Left colon (tissue), 2 donors: ENCODE data around the gene MSMB. TPM values are rescaled to one million over a fixed set of nuclear protein-coding genes. Genes with fewer than 3 reads are reported as not detected.
"Not testable (repeated sequence)": the region's sequence is repeated elsewhere in the genome, so short reads cannot be mapped to it uniquely, and the experiment has no call there.

Source experiments
- ATAC-seq: fragments of 200-7000 bp; cut with Tn5 transposase; one replicate; pipeline ENCODE4 v1.9.1; 2020; ENCODE audit warnings: mild to moderate bottlenecking, moderate library complexity
- DNase-seq, 2 donors: peaks; one replicate each; pipeline ENCODE4 v3.0.0-alpha.2; 2020
- intact Hi-C, 2 donors: fragments of 100-400 bp; cut with DNase I in 1 of 2; cut with micrococcal nuclease in 1 of 2; formaldehyde crosslinking; loops; one replicate each; pipeline versions ENCODE4 v1.11.2 to v1.14.0; 2022; cut with DNase I, micrococcal nuclease
- total RNA-seq, 2 donors: library from RNA; stranded (reverse); fragmentation: NEBNext Ultra II Directional; extraction: Animal tissue kit (Norgen Biotek cat#: 25700); gene quantifications; one replicate each; pipeline ENCODE4 v1.2.1, GENCODE V29; 2021
- donor health status: DM: no; HTN: no; CAD: no.
- donor health status: DM: yes; HTN: yes; CAD: no.

Gene MSMB
- total RNA-seq, 2 donors from 2014 or later, result not detected

- intact Hi-C loops, result no loop called here
- ATAC-seq (no peak), DNase-seq (no peak)
These were observed 27.5 kb downstream of the MSMB start for GRCh38 chr10:46018453-46019176.

- intact Hi-C loops, result no loop called here
- no peak for DNase-seq
These were observed 28.3 kb downstream of the MSMB start for GRCh38 chr10:46017733-46018132.

GRCh38 chr10:46016811-46017210 lies 29.3 kb downstream of the MSMB start:
- intact Hi-C loops, result no loop called here
- ATAC-seq (no peak), DNase-seq (no peak)

More at GRCh38 chr10:46017733-46018132, 28.3 kb downstream of the MSMB start:
- no peak for ATAC-seq

GRCh38 chr10:46016190-46016589 lies 29.9 kb downstream of the MSMB start:
- DNase-seq (no peak), ATAC-seq (no peak)
- intact Hi-C loops, result no loop called here

GRCh38 chr10:46014683-46015405 lies 31.2 kb downstream of the MSMB start:
- intact Hi-C loops, result no loop called here
- DNase-seq (no peak), ATAC-seq (no peak)

- ATAC-seq (no peak), DNase-seq (no peak)
- intact Hi-C loops, result no loop called here
These were observed 31.9 kb downstream of the MSMB start for GRCh38 chr10:46014206-46014605.

- DNase-seq, result no peak
- ATAC-seq, result no peak
These were observed 33.3 kb downstream of the MSMB start for GRCh38 chr10:46012746-46013145.

GRCh38 chr10:46006219-46006618 lies 39.9 kb downstream of the MSMB start:
- intact Hi-C loops, result no loop called here
- ATAC-seq (no peak), DNase-seq (no peak)

More at GRCh38 chr10:46012746-46013145, 33.3 kb downstream of the MSMB start:
- intact Hi-C loops, result no loop called here

- intact Hi-C loops, result no loop called here
- DNase-seq, result no peak
- ATAC-seq, result no peak
These were observed 40.7 kb downstream of the MSMB start for GRCh38 chr10:46005383-46005782.

GRCh38 chr10:46004963-46005362 lies 41.1 kb downstream of the MSMB start:
- no peak for ATAC-seq
- no peak for DNase-seq
- intact Hi-C loops, result no loop called here

- DNase-seq (no peak), ATAC-seq (peak; percentile 16)
- intact Hi-C loops, result no loop called here
These were observed 43.0 kb downstream of the MSMB start for GRCh38 chr10:46002916-46003693.

GRCh38 chr10:46002189-46002687 lies 43.8 kb downstream of the MSMB start:
- DNase-seq, intact Hi-C loops: not testable (repeated sequence)
- peak; percentile 14 for ATAC-seq

- intact Hi-C loops, result no loop called here
- DNase-seq, result no peak
- no peak for ATAC-seq
These were observed 44.8 kb downstream of the MSMB start for GRCh38 chr10:46001187-46001756.

- no peak for DNase-seq
- intact Hi-C loops, result no loop called here
- no peak for ATAC-seq
These were observed 45.5 kb downstream of the MSMB start for GRCh38 chr10:46000538-46000937.

GRCh38 chr10:45999955-46000354 lies 46.1 kb downstream of the MSMB start:
- DNase-seq, intact Hi-C loops, ATAC-seq: not testable (repeated sequence)

- intact Hi-C loops, result no loop called here
- ATAC-seq, result peak; percentile 20
These were observed 47.9 kb downstream of the MSMB start for GRCh38 chr10:45997994-45998763.

GRCh38 chr10:45997557-45997956 lies 48.5 kb downstream of the MSMB start:
- no peak for ATAC-seq
- intact Hi-C loops, result no loop called here
- DNase-seq, result no peak

More at GRCh38 chr10:45997994-45998763, 47.9 kb downstream of the MSMB start:
- DNase-seq, result no peak

GRCh38 chr10:45985590-45985989 lies 60.5 kb downstream of the MSMB start:
- DNase-seq, intact Hi-C loops, ATAC-seq: not testable (repeated sequence)
